K562 (cell line): ENCODE measurements around the gene SUDS3. TPM values are rescaled to one million over a fixed set of nuclear protein-coding genes. Genes with fewer than 3 reads are reported as not detected.

Experiments used
- ARID1B ChIP-seq: fragments of 450-650 bp; IDR thresholded peaks from 2 replicates; pipeline ENCODE4 v1.6.1; 2016; ENCODE audit warnings: antibody characterized with exemption, mild to moderate bottlenecking, inconsistent platforms
- CEBPB ChIP-seq: fragments of 450-650 bp; IDR thresholded peaks from 2 replicates; pipeline ENCODE4 v1.6.1; 2016; ENCODE audit warnings: missing genetic modification characterization, missing compliant biosample characterization
- FOXJ3 ChIP-seq: sonication (generic); formaldehyde crosslinking; IDR thresholded peaks from 2 replicates; pipeline ENCODE4 v1.4.0; 2020; ENCODE audit warnings: mild to moderate bottlenecking, missing genetic modification reagents
- MIER1 ChIP-seq: fragments of 450-650 bp; IDR thresholded peaks from 2 replicates; pipeline ENCODE4 v1.6.1; 2016; ENCODE audit warnings: antibody characterized with exemption, mild to moderate bottlenecking, low read depth
- NCOA1 ChIP-seq: fragments of 450-650 bp; IDR thresholded peaks from 2 replicates; pipeline ENCODE4 v1.6.1; 2016; ENCODE audit warnings: low read depth
- polyA plus RNA-seq, 8 experiments: library from polyadenylated mRNA; depleted of rRNA in 4 of 8; stranded (reverse) in 5 of 8; unstranded in 3 of 8; fragments of >200 nt; fragmentation: Nextera tagmentation in 2 of 8; fragmentation: Illumina TruSeq in 1 of 8; extraction: Ambion mirVana in 2 of 8; extraction: Trizol in 1 of 8; gene quantifications; 2 replicates each; pipeline versions ENCODE4 v1.2.1 to v1.2.3, GENCODE V29; 2011 to 2014; ENCODE audit warnings: inconsistent platforms in 1 of 8, missing spikeins in 1 of 8
- total RNA-seq, 7 experiments: library from RNA; depleted of rRNA in 6 of 7; stranded (reverse); fragments of >200 nt in 6 of 7; fragmentation: Illumina TruSeq in 2 of 7; extraction: Trizol in 2 of 7; gene quantifications; 2 replicates each; pipeline versions ENCODE4 v1.2.1 to v1.2.3, GENCODE V29; 2011 to 2021; ENCODE audit warnings: low replicate concordance in 1 of 7
- TF ChIP-seq, protein P1 (sequence below): fragments of 450-650 bp; IDR thresholded peaks from 2 replicates; pipeline ENCODE4 v1.6.1; 2016; ENCODE audit warnings: borderline replicate concordance
- TF ChIP-seq, protein P2 (sequence below): fragments of 200-800 bp; sonication (Bioruptor generic); IDR thresholded peaks from 2 replicates; pipeline ENCODE4 v1.6.1; 2017; ENCODE audit warnings: missing genetic modification characterization, missing compliant biosample characterization
- TF ChIP-seq, protein P3 (sequence below): fragments of 450-650 bp; IDR thresholded peaks from 2 replicates; pipeline ENCODE4 v1.6.1; 2016; ENCODE audit warnings: low read depth, mild to moderate bottlenecking, moderate library complexity
- TF ChIP-seq, protein P4 (sequence below): IDR thresholded peaks from 2 replicates; pipeline ENCODE4 v1.6.1; 2011; ENCODE audit warnings: borderline replicate concordance, low read depth, mild to moderate bottlenecking, moderate library complexity, low read length; ENCODE audit not compliant: insufficient read depth, poor library complexity, severe bottlenecking
- TF ChIP-seq, protein P5 (sequence below), 2 experiments: fragments of 450-650 bp in 1 of 2; sonication (generic) in 1 of 2; formaldehyde crosslinking in 1 of 2; IDR thresholded peaks; 2 replicates each; pipeline versions ENCODE4 v1.7.1 to v1.9.0; 2016 to 2022; ENCODE audit warnings: inconsistent platforms in 1 of 2, mild to moderate bottlenecking in 1 of 2, missing genetic modification reagents in 1 of 2

SUDS3 gene
- total and polyA plus RNA-seq, 9 of the 15 experiments (the other 6 are each of a cell fraction or from before 2014, with no cell fraction given): 6.6 to 30.5 (median 23.3) TPM

DNA sequence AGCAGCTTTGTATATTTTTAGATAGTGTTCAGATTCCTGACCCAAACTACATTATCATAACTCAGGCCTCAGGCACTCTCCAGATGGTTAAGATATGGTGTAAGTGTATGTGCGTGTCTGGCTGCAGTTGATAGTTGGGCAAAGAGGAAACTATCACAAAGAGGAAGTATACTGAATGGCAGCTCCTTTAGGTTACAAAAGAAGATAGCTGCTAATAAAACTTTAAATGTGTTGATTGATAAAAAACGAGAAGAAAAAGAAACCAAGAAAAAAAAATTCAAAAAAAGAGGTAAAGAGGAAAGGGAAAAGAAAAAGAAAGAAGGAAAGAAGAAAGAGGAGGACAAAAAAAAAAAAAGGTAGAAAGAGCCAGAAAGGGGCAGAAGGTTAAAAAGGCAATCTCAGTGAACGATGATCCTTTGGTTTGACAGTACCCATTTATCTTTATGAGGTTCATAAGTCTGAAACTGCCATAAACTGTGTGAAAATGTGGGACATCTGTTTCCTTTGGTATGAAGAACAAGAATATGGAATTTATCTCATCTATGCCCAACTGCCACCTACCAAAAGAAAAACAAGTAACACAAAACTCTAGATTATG, 45.8 kb upstream of the SUDS3 start (continued):
- TF ChIP-seq, protein P1, sequence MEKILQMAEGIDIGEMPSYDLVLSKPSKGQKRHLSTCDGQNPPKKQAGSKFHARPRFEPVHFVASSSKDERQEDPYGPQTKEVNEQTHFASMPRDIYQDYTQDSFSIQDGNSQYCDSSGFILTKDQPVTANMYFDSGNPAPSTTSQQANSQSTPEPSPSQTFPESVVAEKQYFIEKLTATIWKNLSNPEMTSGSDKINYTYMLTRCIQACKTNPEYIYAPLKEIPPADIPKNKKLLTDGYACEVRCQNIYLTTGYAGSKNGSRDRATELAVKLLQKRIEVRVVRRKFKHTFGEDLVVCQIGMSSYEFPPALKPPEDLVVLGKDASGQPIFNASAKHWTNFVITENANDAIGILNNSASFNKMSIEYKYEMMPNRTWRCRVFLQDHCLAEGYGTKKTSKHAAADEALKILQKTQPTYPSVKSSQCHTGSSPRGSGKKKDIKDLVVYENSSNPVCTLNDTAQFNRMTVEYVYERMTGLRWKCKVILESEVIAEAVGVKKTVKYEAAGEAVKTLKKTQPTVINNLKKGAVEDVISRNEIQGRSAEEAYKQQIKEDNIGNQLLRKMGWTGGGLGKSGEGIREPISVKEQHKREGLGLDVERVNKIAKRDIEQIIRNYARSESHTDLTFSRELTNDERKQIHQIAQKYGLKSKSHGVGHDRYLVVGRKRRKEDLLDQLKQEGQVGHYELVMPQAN: peak; percentile 65; the same call in 1 of the 2 replicates
- 0 out of 2 replicates have a peak, but pooled peaks have one; percentile 35 for TF ChIP-seq MIER1
- TF ChIP-seq, protein P2, sequence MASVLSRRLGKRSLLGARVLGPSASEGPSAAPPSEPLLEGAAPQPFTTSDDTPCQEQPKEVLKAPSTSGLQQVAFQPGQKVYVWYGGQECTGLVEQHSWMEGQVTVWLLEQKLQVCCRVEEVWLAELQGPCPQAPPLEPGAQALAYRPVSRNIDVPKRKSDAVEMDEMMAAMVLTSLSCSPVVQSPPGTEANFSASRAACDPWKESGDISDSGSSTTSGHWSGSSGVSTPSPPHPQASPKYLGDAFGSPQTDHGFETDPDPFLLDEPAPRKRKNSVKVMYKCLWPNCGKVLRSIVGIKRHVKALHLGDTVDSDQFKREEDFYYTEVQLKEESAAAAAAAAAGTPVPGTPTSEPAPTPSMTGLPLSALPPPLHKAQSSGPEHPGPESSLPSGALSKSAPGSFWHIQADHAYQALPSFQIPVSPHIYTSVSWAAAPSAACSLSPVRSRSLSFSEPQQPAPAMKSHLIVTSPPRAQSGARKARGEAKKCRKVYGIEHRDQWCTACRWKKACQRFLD (CRISPR knock-in tag): peak; percentile 53; the same call in 1 of the 2 replicates
- TF ChIP-seq NCOA1: peak; percentile 43; the same call in 1 of the 2 replicates
- TF ChIP-seq, protein P3, sequence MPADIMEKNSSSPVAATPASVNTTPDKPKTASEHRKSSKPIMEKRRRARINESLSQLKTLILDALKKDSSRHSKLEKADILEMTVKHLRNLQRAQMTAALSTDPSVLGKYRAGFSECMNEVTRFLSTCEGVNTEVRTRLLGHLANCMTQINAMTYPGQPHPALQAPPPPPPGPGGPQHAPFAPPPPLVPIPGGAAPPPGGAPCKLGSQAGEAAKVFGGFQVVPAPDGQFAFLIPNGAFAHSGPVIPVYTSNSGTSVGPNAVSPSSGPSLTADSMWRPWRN: peak; percentile 90
- peak; percentile 97 for TF ChIP-seq ARID1B
- peak; percentile 70 for TF ChIP-seq CEBPB
- no peak for TF ChIP-seq FOXJ3 (CRISPR knock-in tag)
- TF ChIP-seq, protein P4, sequence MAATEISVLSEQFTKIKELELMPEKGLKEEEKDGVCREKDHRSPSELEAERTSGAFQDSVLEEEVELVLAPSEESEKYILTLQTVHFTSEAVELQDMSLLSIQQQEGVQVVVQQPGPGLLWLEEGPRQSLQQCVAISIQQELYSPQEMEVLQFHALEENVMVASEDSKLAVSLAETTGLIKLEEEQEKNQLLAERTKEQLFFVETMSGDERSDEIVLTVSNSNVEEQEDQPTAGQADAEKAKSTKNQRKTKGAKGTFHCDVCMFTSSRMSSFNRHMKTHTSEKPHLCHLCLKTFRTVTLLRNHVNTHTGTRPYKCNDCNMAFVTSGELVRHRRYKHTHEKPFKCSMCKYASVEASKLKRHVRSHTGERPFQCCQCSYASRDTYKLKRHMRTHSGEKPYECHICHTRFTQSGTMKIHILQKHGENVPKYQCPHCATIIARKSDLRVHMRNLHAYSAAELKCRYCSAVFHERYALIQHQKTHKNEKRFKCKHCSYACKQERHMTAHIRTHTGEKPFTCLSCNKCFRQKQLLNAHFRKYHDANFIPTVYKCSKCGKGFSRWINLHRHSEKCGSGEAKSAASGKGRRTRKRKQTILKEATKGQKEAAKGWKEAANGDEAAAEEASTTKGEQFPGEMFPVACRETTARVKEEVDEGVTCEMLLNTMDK: no peak
- TF ChIP-seq, protein P5, sequence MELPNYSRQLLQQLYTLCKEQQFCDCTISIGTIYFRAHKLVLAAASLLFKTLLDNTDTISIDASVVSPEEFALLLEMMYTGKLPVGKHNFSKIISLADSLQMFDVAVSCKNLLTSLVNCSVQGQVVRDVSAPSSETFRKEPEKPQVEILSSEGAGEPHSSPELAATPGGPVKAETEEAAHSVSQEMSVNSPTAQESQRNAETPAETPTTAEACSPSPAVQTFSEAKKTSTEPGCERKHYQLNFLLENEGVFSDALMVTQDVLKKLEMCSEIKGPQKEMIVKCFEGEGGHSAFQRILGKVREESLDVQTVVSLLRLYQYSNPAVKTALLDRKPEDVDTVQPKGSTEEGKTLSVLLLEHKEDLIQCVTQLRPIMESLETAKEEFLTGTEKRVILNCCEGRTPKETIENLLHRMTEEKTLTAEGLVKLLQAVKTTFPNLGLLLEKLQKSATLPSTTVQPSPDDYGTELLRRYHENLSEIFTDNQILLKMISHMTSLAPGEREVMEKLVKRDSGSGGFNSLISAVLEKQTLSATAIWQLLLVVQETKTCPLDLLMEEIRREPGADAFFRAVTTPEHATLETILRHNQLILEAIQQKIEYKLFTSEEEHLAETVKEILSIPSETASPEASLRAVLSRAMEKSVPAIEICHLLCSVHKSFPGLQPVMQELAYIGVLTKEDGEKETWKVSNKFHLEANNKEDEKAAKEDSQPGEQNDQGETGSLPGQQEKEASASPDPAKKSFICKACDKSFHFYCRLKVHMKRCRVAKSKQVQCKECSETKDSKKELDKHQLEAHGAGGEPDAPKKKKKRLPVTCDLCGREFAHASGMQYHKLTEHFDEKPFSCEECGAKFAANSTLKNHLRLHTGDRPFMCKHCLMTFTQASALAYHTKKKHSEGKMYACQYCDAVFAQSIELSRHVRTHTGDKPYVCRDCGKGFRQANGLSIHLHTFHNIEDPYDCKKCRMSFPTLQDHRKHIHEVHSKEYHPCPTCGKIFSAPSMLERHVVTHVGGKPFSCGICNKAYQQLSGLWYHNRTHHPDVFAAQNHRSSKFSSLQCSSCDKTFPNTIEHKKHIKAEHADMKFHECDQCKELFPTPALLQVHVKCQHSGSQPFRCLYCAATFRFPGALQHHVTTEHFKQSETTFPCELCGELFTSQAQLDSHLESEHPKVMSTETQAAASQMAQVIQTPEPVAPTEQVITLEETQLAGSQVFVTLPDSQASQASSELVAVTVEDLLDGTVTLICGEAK (IDR thresholded peaks at IDR 0.05): peak; percentile 96
- TF ChIP-seq, protein P5 (CRISPR knock-in tag; IDR thresholded peaks at IDR 0.05): peak; percentile 85
